ENCODE data around the gene RBM4B.

Gene RBM4B

DNA sequence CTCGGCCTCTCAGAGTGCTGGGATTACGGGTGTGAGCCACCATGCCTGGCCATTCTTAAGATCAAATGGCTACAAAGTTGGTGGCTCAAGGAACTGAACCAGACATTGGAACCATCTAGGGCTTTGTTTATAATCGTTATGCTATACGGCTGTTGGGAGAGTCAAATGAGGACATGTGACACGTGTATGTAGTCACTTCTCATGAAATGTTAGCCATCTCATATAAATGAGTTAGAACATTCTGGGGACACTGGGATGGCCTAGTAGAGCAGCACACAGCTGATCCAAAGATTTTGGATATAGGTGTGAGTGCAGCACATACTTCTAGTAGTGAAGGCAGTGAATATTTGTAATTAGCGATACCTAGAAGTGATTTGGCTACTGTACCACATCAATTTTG is 45.8 kb downstream of the RBM4B start:
- ChIA-PET POLR2A (interaction anchor here (1.8 kb wide), 1 partner anchor 9 kb away, joined by 4 read pairs; no protein-coding TSS in a partner anchor), CTCF (interaction anchor here (2.2 kb wide), 1 partner anchor 9 kb away, joined by 9 read pairs; no protein-coding TSS in a partner anchor)

DNA sequence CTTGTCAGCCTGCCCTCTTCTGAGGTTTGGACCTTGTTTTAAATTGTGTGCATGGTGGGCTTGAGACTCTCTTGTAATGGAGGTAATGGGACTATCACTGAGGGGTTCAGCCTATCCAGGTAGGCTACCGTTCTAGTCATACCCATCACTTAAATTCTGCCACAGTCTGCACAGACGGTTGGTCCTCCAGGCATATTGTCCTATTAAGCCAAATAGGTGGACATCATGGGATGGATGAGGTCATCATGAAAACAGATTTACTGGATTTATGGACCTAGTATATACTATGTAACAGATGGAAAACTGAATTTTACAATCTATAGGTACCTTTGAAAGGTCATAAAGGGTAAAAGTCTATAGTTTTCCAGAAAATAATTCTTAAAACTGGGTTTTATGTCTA is 48.3 kb downstream of the RBM4B start:
- POLR2A ChIA-PET = interaction anchor here (1.0 to 2.0 kb wide), 4 partner anchors 9 to 16 kb away, joined by 3 to 11 read pairs (median 5); partner anchors contain the start of gene RBM4
- DNase-seq (ENCODE audit: extremely low spot score) = no peak
- CTCF ChIA-PET = interaction anchor here (1.5 to 4.5 kb wide), 2 partner anchors 8 to 19 kb away, joined by 7 to 22 read pairs; partner anchors contain the start of gene RBM4
- TF ChIP-seq, protein P1, sequence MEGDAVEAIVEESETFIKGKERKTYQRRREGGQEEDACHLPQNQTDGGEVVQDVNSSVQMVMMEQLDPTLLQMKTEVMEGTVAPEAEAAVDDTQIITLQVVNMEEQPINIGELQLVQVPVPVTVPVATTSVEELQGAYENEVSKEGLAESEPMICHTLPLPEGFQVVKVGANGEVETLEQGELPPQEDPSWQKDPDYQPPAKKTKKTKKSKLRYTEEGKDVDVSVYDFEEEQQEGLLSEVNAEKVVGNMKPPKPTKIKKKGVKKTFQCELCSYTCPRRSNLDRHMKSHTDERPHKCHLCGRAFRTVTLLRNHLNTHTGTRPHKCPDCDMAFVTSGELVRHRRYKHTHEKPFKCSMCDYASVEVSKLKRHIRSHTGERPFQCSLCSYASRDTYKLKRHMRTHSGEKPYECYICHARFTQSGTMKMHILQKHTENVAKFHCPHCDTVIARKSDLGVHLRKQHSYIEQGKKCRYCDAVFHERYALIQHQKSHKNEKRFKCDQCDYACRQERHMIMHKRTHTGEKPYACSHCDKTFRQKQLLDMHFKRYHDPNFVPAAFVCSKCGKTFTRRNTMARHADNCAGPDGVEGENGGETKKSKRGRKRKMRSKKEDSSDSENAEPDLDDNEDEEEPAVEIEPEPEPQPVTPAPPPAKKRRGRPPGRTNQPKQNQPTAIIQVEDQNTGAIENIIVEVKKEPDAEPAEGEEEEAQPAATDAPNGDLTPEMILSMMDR (IDR thresholded peaks at IDR 0.05; ENCODE audit: control extremely low read depth, extremely low read depth, low read depth, missing control alignments) = no peak

More for the DNA sequence above, 45.8 kb downstream of the RBM4B start:
- TF ChIP-seq, protein P1 (IDR thresholded peaks at IDR 0.05; ENCODE audit: control extremely low read depth, extremely low read depth, low read depth, missing control alignments) = no peak
- DNase-seq (ENCODE audit: extremely low spot score) = no peak

DNA sequence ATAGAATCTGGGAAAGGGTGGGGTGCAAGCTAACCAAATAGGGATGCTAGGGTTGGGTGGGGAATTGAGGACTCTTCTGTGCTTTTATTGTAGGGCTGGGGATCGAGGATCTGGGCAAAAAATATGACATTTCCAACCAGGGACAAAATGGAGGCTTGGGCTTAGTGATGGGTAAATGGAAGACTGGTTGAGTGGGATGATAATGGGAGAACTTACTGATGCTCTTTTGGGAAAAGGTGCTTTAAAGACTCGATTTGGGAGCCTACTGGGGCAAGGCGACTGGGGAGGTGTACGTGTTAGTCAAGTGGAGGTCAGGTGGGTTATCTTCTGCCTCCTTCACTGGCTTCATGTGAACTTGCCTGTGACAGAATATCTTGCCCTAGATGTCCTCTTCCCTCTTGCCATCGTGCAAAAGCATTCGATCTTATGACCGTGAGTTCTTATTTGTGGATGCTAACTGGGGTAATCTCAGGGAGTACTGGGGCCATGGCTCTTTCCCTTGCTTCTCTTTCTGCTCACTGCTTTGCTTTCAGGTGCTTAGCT is 49.6 kb downstream of the RBM4B start:
- POLR2A ChIA-PET = interaction anchor here (1.0 to 7.4 kb wide), 4 partner anchors 9 to 17 kb away, joined by 3 to 68 read pairs (median 8); partner anchors contain the start of gene RBM4
- DNase-seq (ENCODE audit: extremely low spot score) = no peak
- CTCF ChIA-PET = interaction anchor here (1.5 to 4.5 kb wide), 3 partner anchors 10 to 18 kb away, joined by 7 to 22 read pairs (median 8); partner anchors contain the start of gene RBM4
- TF ChIP-seq, protein P1 (IDR thresholded peaks at IDR 0.05; ENCODE audit: control extremely low read depth, extremely low read depth, low read depth, missing control alignments) = no peak

DNA sequence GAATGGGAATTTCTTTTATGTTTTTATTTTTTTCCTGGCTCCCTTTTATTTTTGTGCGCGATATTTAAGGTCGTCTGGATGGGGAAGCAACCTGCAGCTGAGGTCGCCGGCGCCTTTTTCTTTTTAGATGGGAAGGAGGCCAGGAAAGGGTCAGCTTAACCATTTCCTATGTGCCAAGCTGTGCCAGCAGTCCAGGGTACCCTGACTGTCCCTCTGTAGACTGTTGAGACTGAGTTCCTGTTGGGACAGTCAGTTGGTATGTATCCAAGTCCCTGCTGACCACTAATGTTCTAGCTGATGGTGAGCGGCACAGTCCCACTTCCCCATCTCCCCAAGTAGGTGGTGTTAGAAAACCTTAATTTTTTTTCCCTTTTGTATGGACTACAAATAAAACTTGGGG is 50.8 kb downstream of the RBM4B start:
- POLR2A ChIA-PET = interaction anchor here (1.2 to 7.4 kb wide), 2 partner anchors 8 to 11 kb away, joined by 3 to 68 read pairs; partner anchors contain the start of gene RBM4
- CTCF ChIA-PET = interaction anchor here (3.4 to 4.5 kb wide), 2 partner anchors 11 to 18 kb away, joined by 8 to 22 read pairs; partner anchors contain the start of gene RBM4
- TF ChIP-seq, protein P1 (IDR thresholded peaks at IDR 0.05; ENCODE audit: control extremely low read depth, extremely low read depth, low read depth, missing control alignments) = no peak
- no peak for DNase-seq (ENCODE audit: extremely low spot score)

- CTCF ChIA-PET = interaction anchor here (3.4 to 4.5 kb wide), 2 partner anchors 11 to 19 kb away, joined by 8 to 22 read pairs; partner anchors contain the start of gene RBM4
- POLR2A ChIA-PET = interaction anchor here (1.2 to 7.4 kb wide), 2 partner anchors 7 to 11 kb away, joined by 3 to 68 read pairs; partner anchors contain the start of gene RBM4
These were observed 51.3 kb downstream of the RBM4B start for GRCh38 chr11:66626382-66626781.

GRCh38 chr11:66625752-66626149 is 51.9 kb downstream of the RBM4B start:
- ChIA-PET CTCF (interaction anchor here (1.4 to 3.4 kb wide), 2 partner anchors 19 to 46 kb away, joined by 5 to 8 read pairs; no protein-coding TSS in a partner anchor), POLR2A (interaction anchor here (1.9 to 7.4 kb wide), 2 partner anchors 9 to 12 kb away, joined by 14 to 68 read pairs; partner anchors contain the start of genes RBM14 and RBM4)
- TF ChIP-seq, protein P1 (IDR thresholded peaks at IDR 0.05; ENCODE audit: control extremely low read depth, extremely low read depth, low read depth, missing control alignments) = no peak
- no peak for DNase-seq (ENCODE audit: extremely low spot score)

More at GRCh38 chr11:66626382-66626781, 51.3 kb downstream of the RBM4B start:
- DNase-seq (ENCODE audit: extremely low spot score) = no peak
- TF ChIP-seq, protein P1 (IDR thresholded peaks at IDR 0.05; ENCODE audit: control extremely low read depth, extremely low read depth, low read depth, missing control alignments) = no peak

Data from GM10248 (cell line).